Vagina (tissue), 2 donors: ENCODE data around the gene RAP1GDS1.

ENCODE experiments used
- CTCF ChIP-seq, 3 experiments: fragments of 450-650 bp in 2 of 3; fragments of 200-600 bp in 1 of 3; sonication (generic) in 1 of 3; IDR thresholded peaks; one replicate each; pipeline ENCODE4 v1.5.1; 2017 to 2019; ENCODE audit warnings: antibody characterized with exemption in 3 of 3, mild to moderate bottlenecking in 2 of 3, moderate library complexity in 2 of 3
- POLR2AphosphoS5 ChIP-seq, 2 donors: sonication (generic); formaldehyde crosslinking; IDR thresholded peaks; one replicate each; pipeline ENCODE4 v1.9.0; 2017; ENCODE audit warnings: antibody characterized with exemption in 2 of 2, mild to moderate bottlenecking in 2 of 2, low read depth in 1 of 2; ENCODE audit not compliant: insufficient read depth in 1 of 2

GRCh38 chr4:98318521-98318920 lies 57.3 kb downstream of the RAP1GDS1 start:
- TF ChIP-seq POLR2AphosphoS5 (IDR thresholded peaks at IDR 0.05; ENCODE audit: insufficient read depth in 1 of 2, low read depth in 1 of 2) (no peak), CTCF (IDR thresholded peaks at IDR 0.05) (no peak)
